Astrocyte (in vitro differentiated cells and primary cell): ENCODE data around the gene MRPL40.

Experiments
- CTCF ChIP-seq: IDR thresholded peaks from 2 replicates; pipeline ENCODE4 v1.5.1; 2011; ENCODE audit warnings: low read depth, mild to moderate bottlenecking, inconsistent platforms, low read length, moderate library complexity; ENCODE audit not compliant: insufficient read depth
- EZH2 ChIP-seq: IDR thresholded peaks from 2 replicates; pipeline ENCODE4 v1.6.1; 2012; ENCODE audit warnings: mild to moderate bottlenecking, low read length, inconsistent platforms; ENCODE audit not compliant: insufficient read depth

- TF ChIP-seq EZH2 (no peak), CTCF (no peak)
Measured at GRCh38 chr22:19480173-19480568, 47.8 kb downstream of the MRPL40 start.
